Subcutaneous adipose tissue (tissue), 4 donors: ENCODE measurements around the gene SHROOM1. TPM values are rescaled to one million over a fixed set of nuclear protein-coding genes. Genes with fewer than 3 reads are reported as not detected.

Experiments
- CTCF ChIP-seq: fragments of 450-650 bp; IDR thresholded peaks from one replicate; pipeline ENCODE4 v1.5.1; 2016; ENCODE audit warnings: low read depth, mild to moderate bottlenecking, control low read depth, antibody characterized with exemption, moderate library complexity
- total RNA-seq, 4 donors: library from RNA; depleted of rRNA; stranded (reverse); fragments of >200 nt; gene quantifications; one replicate each; pipeline ENCODE4 v1.1.0, GENCODE V29; 2016

The SHROOM1 gene
- total RNA-seq, 4 donors from 2014 or later = 0.49 to 8.3 (median 3.4) TPM

GRCh38 chr5:132836852-132837251 is 6.4 kb upstream of the SHROOM1 start:
- TF ChIP-seq CTCF = no peak

- no peak for TF ChIP-seq CTCF
Measured at GRCh38 chr5:132834057-132834456, 3.6 kb upstream of the SHROOM1 start.

DNA sequence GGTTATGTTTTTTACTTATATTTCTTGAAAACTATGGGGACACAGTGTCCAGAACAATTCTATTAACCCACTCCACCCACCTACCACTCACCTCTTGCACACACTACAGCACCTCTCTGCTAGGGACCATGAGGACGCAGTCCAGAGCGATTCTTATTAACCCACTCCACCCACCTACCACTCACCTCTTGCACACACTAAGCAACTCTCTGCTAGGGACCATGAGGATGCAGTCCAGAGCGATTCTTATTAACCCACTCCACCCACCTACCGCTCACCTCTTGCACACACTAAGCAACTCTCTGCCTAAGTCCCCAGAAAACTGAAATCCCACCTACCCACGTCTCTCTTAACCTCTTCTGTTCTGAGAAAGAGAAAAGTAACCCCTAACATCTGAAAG is 2.2 kb upstream of the SHROOM1 start:
- no peak for TF ChIP-seq CTCF

DNA sequence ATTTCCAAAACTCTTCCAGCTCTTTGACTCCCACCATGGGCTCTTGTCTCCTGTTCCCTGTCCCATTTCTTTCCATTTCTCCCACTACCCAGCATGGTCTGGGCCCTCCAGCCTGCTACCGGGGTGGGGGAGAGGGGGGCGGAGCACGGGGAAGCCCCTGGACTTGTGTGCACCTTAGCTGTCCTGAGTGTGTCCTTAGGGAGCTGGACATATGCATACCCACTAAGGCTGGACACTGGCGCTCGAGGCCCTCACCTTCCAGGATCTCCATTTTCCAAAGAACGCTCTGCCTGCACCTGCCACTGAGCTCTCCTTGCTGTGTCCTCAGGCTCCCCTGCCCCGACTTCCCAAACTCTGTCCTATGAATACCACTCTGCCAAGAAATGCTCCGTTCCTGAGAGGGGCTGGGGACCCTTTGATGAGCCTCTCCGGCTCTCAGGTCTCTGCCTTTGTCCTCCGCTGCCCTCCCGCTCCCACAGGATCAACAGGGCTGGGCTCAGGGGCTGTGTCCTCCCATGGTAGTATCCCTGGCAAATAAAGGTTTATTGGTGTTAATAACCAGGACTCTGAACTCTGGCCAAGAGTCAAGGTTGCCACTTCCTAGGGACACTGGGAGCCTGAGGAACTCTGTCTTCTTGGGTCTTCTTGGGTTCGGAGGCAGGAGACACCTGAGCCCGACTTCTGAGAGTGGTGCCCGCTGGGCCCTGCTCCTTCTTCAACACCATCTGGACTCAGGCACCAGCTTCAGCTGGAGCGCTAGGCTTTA is 831 bp upstream of the SHROOM1 start:
- no peak for TF ChIP-seq CTCF

GRCh38 chr5:132829742-132830435 is 558 bp downstream of the SHROOM1 start:
- no peak for TF ChIP-seq CTCF

GRCh38 chr5:132828846-132829494 is 1.5 kb downstream of the SHROOM1 start:
- no peak for TF ChIP-seq CTCF
